Adrenal gland (tissue), 5 donors: Measurements from ENCODE around the gene PDGFRB.

ENCODE experiments used
- CTCF ChIP-seq, 6 experiments: fragments of 450-650 bp in 4 of 6; fragments of 200-600 bp in 2 of 6; sonication (generic) in 1 of 6; IDR thresholded peaks; 1 replicate in 5 of 6; 2 replicates in 1 of 6; pipeline versions ENCODE4 v1.5.1 to v1.8.0; 2016 to 2021; ENCODE audit warnings: antibody characterized with exemption in 6 of 6, mild to moderate bottlenecking in 2 of 6, moderate library complexity in 1 of 6
- POLR2A ChIP-seq, 2 donors: fragments of 450-650 bp; IDR thresholded peaks; one replicate each; pipeline ENCODE4 v1.6.1; 2017; ENCODE audit warnings: antibody characterized with exemption in 2 of 2, mild to moderate bottlenecking in 2 of 2, moderate library complexity in 1 of 2
- donor health status: DM: no; HTN: no; CAD: no.

GRCh38 chr5:150144879-150145278 is 10.8 kb downstream of the PDGFRB start:
- TF ChIP-seq CTCF (IDR thresholded peaks at IDR 0.05) (no peak), POLR2A (IDR thresholded peaks at IDR 0.05) (no peak)
